ENCODE measurements around the gene TRMT1L.
"Not testable (repeated sequence)": the region's sequence is repeated elsewhere in the genome, so short reads cannot be mapped to it uniquely, and the experiment has no call there.

Gene TRMT1L

GRCh38 chr1:185156854-185157598, at the start of gene TRMT1L, which contains the start of gene SWT1:
TSS of gene TRMT1L (minus strand) at chr1:185156953. CDS start at chr1:185156712, 241 bp downstream.
TSS of gene SWT1 (plus strand) at chr1:185157167. CDS start at chr1:185160842, 3,675 bp downstream.
- DNase-seq, result peak; percentile 98

GRCh38 chr1:185200889-185201288, 44.1 kb upstream of the TRMT1L start:
- DNase-seq, result no peak

GRCh38 chr1:185198712-185199111, 42.0 kb upstream of the TRMT1L start:
- DNase-seq, result not testable (repeated sequence)

GRCh38 chr1:185193756-185194155, 37.0 kb upstream of the TRMT1L start:
- no peak for DNase-seq

GRCh38 chr1:185170291-185170848, 13.6 kb upstream of the TRMT1L start:
- peak; percentile 60 for DNase-seq

GRCh38 chr1:185166106-185166505, 9.4 kb upstream of the TRMT1L start:
- no peak for DNase-seq

- no peak for DNase-seq
Measured at GRCh38 chr1:185162491-185162890, 5.7 kb upstream of the TRMT1L start.

- no peak for DNase-seq
Measured at GRCh38 chr1:185159966-185160365, 3.2 kb upstream of the TRMT1L start.

- DNase-seq, result no peak
Measured at GRCh38 chr1:185158800-185159199, 2.0 kb upstream of the TRMT1L start.

- DNase-seq, result no peak
Measured at GRCh38 chr1:185157599-185158412, 1.1 kb upstream of the TRMT1L start.

GRCh38 chr1:185156288-185156853, 382 bp downstream of the TRMT1L start:
- no peak for DNase-seq

GRCh38 chr1:185155600-185156287, 1.0 kb downstream of the TRMT1L start:
- no peak for DNase-seq

- DNase-seq, result no peak
Measured at GRCh38 chr1:185154912-185155513, 1.7 kb downstream of the TRMT1L start.

GRCh38 chr1:185152187-185152767, 4.5 kb downstream of the TRMT1L start:
- no peak for DNase-seq

- no peak for DNase-seq
Measured at GRCh38 chr1:185151215-185151614, 5.5 kb downstream of the TRMT1L start.

- no peak for DNase-seq
Measured at GRCh38 chr1:185144233-185144632, 12.5 kb downstream of the TRMT1L start.

GRCh38 chr1:185139246-185139645, 17.5 kb downstream of the TRMT1L start:
- peak; percentile 54 for DNase-seq

- DNase-seq, result no peak
Measured at GRCh38 chr1:185137896-185138545, 18.7 kb downstream of the TRMT1L start.

- no peak for DNase-seq
Measured at GRCh38 chr1:185132534-185132933, 24.2 kb downstream of the TRMT1L start.

- no peak for DNase-seq
Measured at GRCh38 chr1:185129708-185130107, 27.0 kb downstream of the TRMT1L start.

GRCh38 chr1:185112356-185112755, 44.4 kb downstream of the TRMT1L start:
- DNase-seq, result no peak

Measured in NCI-H2081 treated with DMSO at 0.1 percent for 48 hours (cell line).